ENCODE data around the gene PLA2G3.
A peak's percentile ranks its signal among the peaks of the same experiment; 100 is the strongest.
"Not testable (repeated sequence)": the region's sequence is repeated elsewhere in the genome, so short reads cannot be mapped to it uniquely, and the experiment has no call there.

Gene PLA2G3

GRCh38 chr22:31139866-31140716 is at the start of gene PLA2G3:
Gene PLA2G3, minus strand, starts transcription at chr22:31140508. Its CDS starts 154 bp downstream, at chr22:31140354.
- Histone ChIP-seq H3K27ac (ENCODE audit: low read length) (no peak within 1 kb of the TSS), H3K36me3 (ENCODE audit: control insufficient read depth, insufficient read depth, low read length) (peaks cover 16% of the 10 kb centered on the region), H3K27me3 (ENCODE audit: control insufficient read depth, insufficient read depth, low read length) (no peaks in the 10 kb centered on the region), H3K4me3 (ENCODE audit: low read length) (peak within 1 kb of the TSS; percentile 45), H3K4me1 (ENCODE audit: control insufficient read depth, insufficient read depth, low read length) (peaks cover 3% of the 10 kb centered on the region), H3K9me3 (ENCODE audit: control insufficient read depth, insufficient read depth, low read length) (no peaks in the 10 kb centered on the region)
- WGBS (ENCODE audit: insufficient coverage, insufficient read length): no CpG with 5 or more reads among the region's 24 CpGs
- peak; percentile 97 for DNase-seq (ENCODE audit: low read depth, low spot score)

GRCh38 chr22:31187627-31188026 is 47.3 kb upstream of the PLA2G3 start:
- no peak overlapping the region for H3K4me3 ChIP-seq (ENCODE audit: low read length)
- H3K36me3 ChIP-seq (ENCODE audit: control insufficient read depth, insufficient read depth, low read length): 0 out of 2 replicates have a peak, but pooled peaks cover 2% of the 10 kb centered on the region
- WGBS (ENCODE audit: insufficient coverage, insufficient read length): no CpG with 5 or more reads among the region's 6 CpGs
- no peaks in the 10 kb centered on the region for H3K27me3 ChIP-seq (ENCODE audit: control insufficient read depth, insufficient read depth, low read length)
- H3K27ac ChIP-seq (ENCODE audit: low read length): no peak overlapping the region
- no peaks in the 10 kb centered on the region for H3K4me1 ChIP-seq (ENCODE audit: control insufficient read depth, insufficient read depth, low read length)
- H3K9me3 ChIP-seq (ENCODE audit: control insufficient read depth, insufficient read depth, low read length): no peaks in the 10 kb centered on the region
- no peak for DNase-seq (ENCODE audit: low read depth, low spot score)

DNA sequence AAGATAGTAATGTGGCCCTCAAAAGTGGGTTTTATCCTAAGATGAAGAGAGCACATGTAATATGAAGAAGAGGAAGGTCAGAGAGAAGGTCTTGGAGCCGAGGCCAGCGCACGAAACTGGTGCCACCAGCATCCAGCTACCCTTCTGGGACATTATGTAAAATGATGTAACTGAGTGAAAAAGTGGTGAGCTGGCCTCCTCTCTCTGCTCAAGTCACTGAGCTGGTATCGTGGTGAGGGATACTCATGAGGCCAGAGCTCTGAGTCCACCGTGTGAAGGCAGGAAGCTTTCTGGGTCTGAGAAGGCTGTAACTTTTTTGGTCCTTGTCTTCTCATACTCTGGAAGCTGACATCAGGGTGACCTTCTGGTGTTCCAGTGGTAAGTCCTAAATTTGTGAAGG is 44.7 kb upstream of the PLA2G3 start:
- Histone ChIP-seq H3K4me3 (ENCODE audit: low read length) (no peak overlapping the region), H3K27ac (ENCODE audit: low read length) (no peak overlapping the region), H3K4me1 (ENCODE audit: control insufficient read depth, insufficient read depth, low read length) (no peaks in the 10 kb centered on the region), H3K9me3 (ENCODE audit: control insufficient read depth, insufficient read depth, low read length) (no peaks in the 10 kb centered on the region), H3K36me3 (ENCODE audit: control insufficient read depth, insufficient read depth, low read length) (0 out of 2 replicates have a peak, but pooled peaks cover 2% of the 10 kb centered on the region), H3K27me3 (ENCODE audit: control insufficient read depth, insufficient read depth, low read length) (no peaks in the 10 kb centered on the region)
- DNase-seq (ENCODE audit: low read depth, low spot score): no peak
- WGBS (ENCODE audit: insufficient coverage, insufficient read length): no CpG with 5 or more reads among the region's 5 CpGs

- H3K27ac ChIP-seq (ENCODE audit: low read length): no peak overlapping the region
- H3K9me3 ChIP-seq (ENCODE audit: control insufficient read depth, insufficient read depth, low read length): no peaks in the 10 kb centered on the region
- H3K36me3 ChIP-seq (ENCODE audit: control insufficient read depth, insufficient read depth, low read length): 0 out of 2 replicates have a peak, but pooled peaks cover 2% of the 10 kb centered on the region
- H3K27me3 ChIP-seq (ENCODE audit: control insufficient read depth, insufficient read depth, low read length): no peaks in the 10 kb centered on the region
- H3K4me1 ChIP-seq (ENCODE audit: control insufficient read depth, insufficient read depth, low read length): no peaks in the 10 kb centered on the region
- WGBS (ENCODE audit: insufficient coverage, insufficient read length): no CpG with 5 or more reads among the region's 30 CpGs
- no peak overlapping the region for H3K4me3 ChIP-seq (ENCODE audit: low read length)
- no peak for DNase-seq (ENCODE audit: low read depth, low spot score)
These were observed 43.7 kb upstream of the PLA2G3 start for GRCh38 chr22:31184015-31184414.

DNA sequence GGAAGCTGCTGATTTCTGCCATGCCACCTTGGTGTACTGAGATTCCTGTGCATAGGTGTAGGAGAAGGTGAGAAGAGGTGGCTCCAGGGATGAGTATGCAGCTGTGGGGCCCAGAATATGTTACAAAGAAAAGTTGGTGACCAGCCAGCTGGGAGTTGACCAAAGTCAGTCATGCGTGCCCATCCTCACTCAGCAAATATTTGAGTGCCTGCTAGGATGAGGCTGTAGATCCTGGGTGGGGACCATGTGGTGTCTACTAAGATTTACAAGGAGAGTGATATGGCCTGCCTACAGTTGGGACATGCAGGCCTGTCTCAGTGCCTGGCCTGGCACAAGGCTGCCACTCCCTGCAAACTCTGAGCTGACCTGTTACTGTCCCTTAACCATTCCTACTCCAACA is 39.0 kb upstream of the PLA2G3 start:
- no peaks in the 10 kb centered on the region for H3K27me3 ChIP-seq (ENCODE audit: control insufficient read depth, insufficient read depth, low read length)
- no peak for DNase-seq (ENCODE audit: low read depth, low spot score)
- no CpG with 5 or more reads among the region's 1 CpG for WGBS (ENCODE audit: insufficient coverage, insufficient read length)
- no peak overlapping the region for H3K4me3 ChIP-seq (ENCODE audit: low read length)
- no peaks in the 10 kb centered on the region for H3K4me1 ChIP-seq (ENCODE audit: control insufficient read depth, insufficient read depth, low read length)
- no peak overlapping the region for H3K27ac ChIP-seq (ENCODE audit: low read length)
- H3K36me3 ChIP-seq (ENCODE audit: control insufficient read depth, insufficient read depth, low read length): no peaks in the 10 kb centered on the region
- H3K9me3 ChIP-seq (ENCODE audit: control insufficient read depth, insufficient read depth, low read length): no peaks in the 10 kb centered on the region

DNA sequence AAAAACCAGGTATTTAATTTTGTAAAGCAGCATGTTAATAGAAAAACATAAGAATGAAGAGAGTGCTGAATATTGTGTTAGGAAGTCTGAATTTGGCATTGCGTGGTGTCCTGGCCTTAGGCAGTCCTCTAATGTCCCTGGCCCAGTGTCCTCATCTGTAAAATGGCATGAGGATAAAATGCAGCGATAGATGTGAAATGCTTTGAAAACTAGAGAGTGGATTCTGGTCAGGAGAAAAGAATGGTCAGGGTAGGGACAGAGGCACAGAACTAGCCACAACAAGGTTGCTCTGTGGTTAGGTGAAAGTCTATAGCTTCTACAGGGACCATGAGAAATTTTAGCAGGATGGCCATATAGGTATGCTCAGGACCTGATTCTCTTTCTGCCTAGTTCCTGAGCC is 38.6 kb upstream of the PLA2G3 start:
- no peak for DNase-seq (ENCODE audit: low read depth, low spot score)
- Histone ChIP-seq H3K27ac (ENCODE audit: low read length) (no peak overlapping the region), H3K4me3 (ENCODE audit: low read length) (no peak overlapping the region), H3K9me3 (ENCODE audit: control insufficient read depth, insufficient read depth, low read length) (no peaks in the 10 kb centered on the region), H3K4me1 (ENCODE audit: control insufficient read depth, insufficient read depth, low read length) (no peaks in the 10 kb centered on the region), H3K27me3 (ENCODE audit: control insufficient read depth, insufficient read depth, low read length) (no peaks in the 10 kb centered on the region), H3K36me3 (ENCODE audit: control insufficient read depth, insufficient read depth, low read length) (no peaks in the 10 kb centered on the region)
- no CpG with 5 or more reads among the region's 2 CpGs for whole genome bisulfite sequencing (ENCODE audit: insufficient coverage, insufficient read length)

- DNase-seq (ENCODE audit: low read depth, low spot score): no peak
- no peak overlapping the region for H3K27ac ChIP-seq (ENCODE audit: low read length)
- H3K9me3 ChIP-seq (ENCODE audit: control insufficient read depth, insufficient read depth, low read length): no peaks in the 10 kb centered on the region
- no CpG with 5 or more reads among the region's 6 CpGs for WGBS (ENCODE audit: insufficient coverage, insufficient read length)
- no peaks in the 10 kb centered on the region for H3K4me1 ChIP-seq (ENCODE audit: control insufficient read depth, insufficient read depth, low read length)
- no peak overlapping the region for H3K4me3 ChIP-seq (ENCODE audit: low read length)
- no peaks in the 10 kb centered on the region for H3K27me3 ChIP-seq (ENCODE audit: control insufficient read depth, insufficient read depth, low read length)
- H3K36me3 ChIP-seq (ENCODE audit: control insufficient read depth, insufficient read depth, low read length): no peaks in the 10 kb centered on the region
These were observed 37.3 kb upstream of the PLA2G3 start for GRCh38 chr22:31177420-31178162.

- Histone ChIP-seq H3K27me3 (ENCODE audit: control insufficient read depth, insufficient read depth, low read length) (no peaks in the 10 kb centered on the region), H3K9me3 (ENCODE audit: control insufficient read depth, insufficient read depth, low read length) (no peaks in the 10 kb centered on the region), H3K4me1 (ENCODE audit: control insufficient read depth, insufficient read depth, low read length) (no peaks in the 10 kb centered on the region), H3K27ac (ENCODE audit: low read length) (no peak overlapping the region), H3K36me3 (ENCODE audit: control insufficient read depth, insufficient read depth, low read length) (no peaks in the 10 kb centered on the region), H3K4me3 (ENCODE audit: low read length) (no peak overlapping the region)
- DNase-seq (ENCODE audit: low read depth, low spot score): no peak
- no CpG with 5 or more reads among the region's 1 CpG for WGBS (ENCODE audit: insufficient coverage, insufficient read length)
These were observed 36.6 kb upstream of the PLA2G3 start for GRCh38 chr22:31176923-31177322.

GRCh38 chr22:31173386-31174145 is 33.3 kb upstream of the PLA2G3 start:
- WGBS (ENCODE audit: insufficient coverage, insufficient read length): no CpG with 5 or more reads among the region's 5 CpGs

GRCh38 chr22:31171734-31172133 is 31.4 kb upstream of the PLA2G3 start:
- no CpG with 5 or more reads among the region's 9 CpGs for WGBS (ENCODE audit: insufficient coverage, insufficient read length)
- not testable (repeated sequence) for H3K36me3 ChIP-seq (ENCODE audit: control insufficient read depth, insufficient read depth, low read length); H3K4me1 ChIP-seq (ENCODE audit: control insufficient read depth, insufficient read depth, low read length); H3K4me3 ChIP-seq (ENCODE audit: low read length); H3K9me3 ChIP-seq (ENCODE audit: control insufficient read depth, insufficient read depth, low read length); H3K27me3 ChIP-seq (ENCODE audit: control insufficient read depth, insufficient read depth, low read length); DNase-seq (ENCODE audit: low read depth, low spot score); H3K27ac ChIP-seq (ENCODE audit: low read length)

More at GRCh38 chr22:31173386-31174145, 33.3 kb upstream of the PLA2G3 start:
- H3K4me1 ChIP-seq (ENCODE audit: control insufficient read depth, insufficient read depth, low read length): no peaks in the 10 kb centered on the region
- H3K9me3 ChIP-seq (ENCODE audit: control insufficient read depth, insufficient read depth, low read length): no peaks in the 10 kb centered on the region
- H3K36me3 ChIP-seq (ENCODE audit: control insufficient read depth, insufficient read depth, low read length): no peaks in the 10 kb centered on the region
- H3K4me3 ChIP-seq (ENCODE audit: low read length): no peak overlapping the region
- DNase-seq (ENCODE audit: low read depth, low spot score): no peak
- no peak overlapping the region for H3K27ac ChIP-seq (ENCODE audit: low read length)
- no peaks in the 10 kb centered on the region for H3K27me3 ChIP-seq (ENCODE audit: control insufficient read depth, insufficient read depth, low read length)
